Activated CD4-positive, alpha-beta memory T cell treated with anti-CD3 and anti-CD28 coated beads for 36 hours (primary cell): ENCODE data around the gene AGTPBP1. TPM values are rescaled to one million over a fixed set of nuclear protein-coding genes. Genes with fewer than 3 reads are reported as not detected.
A peak's percentile ranks its signal among the peaks of the same experiment; 100 is the strongest.
"Not testable (repeated sequence)": the region's sequence is repeated elsewhere in the genome, so short reads cannot be mapped to it uniquely, and the experiment has no call there.

Experiments used
- CTCF ChIA-PET: fragments of 350-600 bp; sonication (Branson Sonifier 250); formaldehyde crosslinking; loops from one replicate; lab custom pipeline; 2021; ENCODE audit warnings: antibody characterized with exemption, inconsistent platforms; lab: Charles Lee
- POLR2A ChIA-PET: fragments of 350-600 bp; sonication (Branson Sonifier 250); formaldehyde crosslinking; loops from one replicate; lab custom pipeline; 2021; ENCODE audit warnings: antibody characterized with exemption; lab: Charles Lee
- DNase-seq: peaks from one replicate; pipeline ENCODE4 v3.0.0-alpha.2; 2020
- H3K27ac Mint-ChIP-seq: one replicate; pipeline ENCODE4 v1.8.0; 2021; ENCODE audit warnings: mixed read lengths
- H3K27me3 Mint-ChIP-seq: one replicate; pipeline ENCODE4 v1.8.0; 2021; ENCODE audit warnings: mixed read lengths
- H3K36me3 Mint-ChIP-seq: one replicate; pipeline ENCODE4 v1.8.0; 2021; ENCODE audit warnings: mixed read lengths
- H3K4me1 Mint-ChIP-seq: one replicate; pipeline ENCODE4 v1.8.0; 2021; ENCODE audit warnings: low read depth, mixed read lengths
- H3K4me3 Mint-ChIP-seq: one replicate; pipeline ENCODE4 v1.8.0; 2021; ENCODE audit warnings: mild to moderate bottlenecking, mixed read lengths
- H3K9me3 Mint-ChIP-seq: one replicate; pipeline ENCODE4 v1.8.0; 2021; ENCODE audit warnings: mixed read lengths
- intact Hi-C: fragments of 100-400 bp; cut with micrococcal nuclease; formaldehyde crosslinking; loops from one replicate; pipeline ENCODE4 v1.15.1; 2023
- total RNA-seq, 2 experiments: library from RNA; stranded (reverse); gene quantifications; one replicate each; pipeline ENCODE4 v1.2.3, GENCODE V29; 2021

AGTPBP1 gene, protein sequence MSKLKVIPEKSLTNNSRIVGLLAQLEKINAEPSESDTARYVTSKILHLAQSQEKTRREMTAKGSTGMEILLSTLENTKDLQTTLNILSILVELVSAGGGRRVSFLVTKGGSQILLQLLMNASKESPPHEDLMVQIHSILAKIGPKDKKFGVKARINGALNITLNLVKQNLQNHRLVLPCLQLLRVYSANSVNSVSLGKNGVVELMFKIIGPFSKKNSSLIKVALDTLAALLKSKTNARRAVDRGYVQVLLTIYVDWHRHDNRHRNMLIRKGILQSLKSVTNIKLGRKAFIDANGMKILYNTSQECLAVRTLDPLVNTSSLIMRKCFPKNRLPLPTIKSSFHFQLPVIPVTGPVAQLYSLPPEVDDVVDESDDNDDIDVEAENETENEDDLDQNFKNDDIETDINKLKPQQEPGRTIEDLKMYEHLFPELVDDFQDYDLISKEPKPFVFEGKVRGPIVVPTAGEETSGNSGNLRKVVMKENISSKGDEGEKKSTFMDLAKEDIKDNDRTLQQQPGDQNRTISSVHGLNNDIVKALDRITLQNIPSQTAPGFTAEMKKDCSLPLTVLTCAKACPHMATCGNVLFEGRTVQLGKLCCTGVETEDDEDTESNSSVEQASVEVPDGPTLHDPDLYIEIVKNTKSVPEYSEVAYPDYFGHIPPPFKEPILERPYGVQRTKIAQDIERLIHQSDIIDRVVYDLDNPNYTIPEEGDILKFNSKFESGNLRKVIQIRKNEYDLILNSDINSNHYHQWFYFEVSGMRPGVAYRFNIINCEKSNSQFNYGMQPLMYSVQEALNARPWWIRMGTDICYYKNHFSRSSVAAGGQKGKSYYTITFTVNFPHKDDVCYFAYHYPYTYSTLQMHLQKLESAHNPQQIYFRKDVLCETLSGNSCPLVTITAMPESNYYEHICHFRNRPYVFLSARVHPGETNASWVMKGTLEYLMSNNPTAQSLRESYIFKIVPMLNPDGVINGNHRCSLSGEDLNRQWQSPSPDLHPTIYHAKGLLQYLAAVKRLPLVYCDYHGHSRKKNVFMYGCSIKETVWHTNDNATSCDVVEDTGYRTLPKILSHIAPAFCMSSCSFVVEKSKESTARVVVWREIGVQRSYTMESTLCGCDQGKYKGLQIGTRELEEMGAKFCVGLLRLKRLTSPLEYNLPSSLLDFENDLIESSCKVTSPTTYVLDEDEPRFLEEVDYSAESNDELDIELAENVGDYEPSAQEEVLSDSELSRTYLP
- total RNA-seq, result 10 to 100 TPM; 38.6 to 41.6 TPM

DNA sequence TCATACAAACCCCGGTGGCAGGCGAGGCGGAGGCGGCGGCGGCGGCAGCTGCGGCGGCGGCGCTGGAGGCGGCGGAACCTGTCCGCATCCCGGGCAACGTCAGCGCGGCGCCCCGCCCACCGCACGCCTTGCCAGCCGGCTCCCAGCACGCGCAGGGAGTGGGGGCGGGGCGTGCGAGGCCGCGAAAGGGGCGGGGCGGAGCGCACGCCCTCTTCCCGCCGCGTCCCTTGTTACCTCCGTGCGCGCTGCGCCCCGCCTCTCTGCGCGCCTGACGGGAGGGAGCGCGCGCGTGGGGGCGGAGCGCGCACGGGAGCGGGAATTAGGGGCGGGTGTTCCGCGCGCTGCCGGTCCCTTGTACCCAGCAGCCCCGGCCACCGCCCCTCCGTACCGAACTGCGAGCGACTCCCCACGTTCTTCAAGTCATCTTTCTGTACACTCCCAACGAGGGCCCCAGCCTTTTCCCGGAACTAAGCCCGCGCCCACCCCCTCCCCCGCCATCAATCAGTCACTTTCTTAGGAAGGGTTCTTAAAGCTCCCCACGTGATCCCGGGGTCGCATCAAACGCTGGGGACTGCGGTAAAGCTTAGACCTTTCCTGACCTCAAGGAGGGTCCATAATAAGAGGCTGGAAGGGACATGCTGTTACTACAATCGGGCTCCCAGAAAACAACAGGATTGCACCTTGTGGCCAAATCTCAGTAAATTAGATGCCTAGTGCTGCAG lies at the start of gene AGTPBP1:
Gene AGTPBP1, minus strand, starts transcription at position 80 of the 722 bp plus-strand sequence. CDS start 29,421 bp downstream, outside the sequence.
- H3K27me3 Mint-ChIP-seq, result peaks cover 7% of the 10 kb centered on the region
- H3K27ac Mint-ChIP-seq, result peak within 1 kb of the TSS; percentile 97
- H3K9me3 Mint-ChIP-seq, result no peaks in the 10 kb centered on the region
- ChIA-PET CTCF (interaction anchor here (0.6 kb wide), 1 partner anchor 39 kb away, joined by 3 read pairs; no protein-coding TSS in a partner anchor), POLR2A (interaction anchor here (0.8 to 2.1 kb wide), 3 partner anchors 12 to 990 kb away, joined by 3 to 10 read pairs (median 4); partner anchors contain the start of gene ISCA1)
- H3K4me3 Mint-ChIP-seq, result peak within 1 kb of the TSS; percentile 94
- no peaks in the 10 kb centered on the region for H3K36me3 Mint-ChIP-seq
- peak; percentile 96 for DNase-seq
- intact Hi-C loops, result loop anchor here (1.0 to 10.0 kb wide), 12 partner anchors 13 to 1762 kb away; partner anchors contain the start of genes GAS1, HNRNPK, ISCA1 and RMI1
- H3K4me1 Mint-ChIP-seq, result peaks cover 39% of the 10 kb centered on the region

DNA sequence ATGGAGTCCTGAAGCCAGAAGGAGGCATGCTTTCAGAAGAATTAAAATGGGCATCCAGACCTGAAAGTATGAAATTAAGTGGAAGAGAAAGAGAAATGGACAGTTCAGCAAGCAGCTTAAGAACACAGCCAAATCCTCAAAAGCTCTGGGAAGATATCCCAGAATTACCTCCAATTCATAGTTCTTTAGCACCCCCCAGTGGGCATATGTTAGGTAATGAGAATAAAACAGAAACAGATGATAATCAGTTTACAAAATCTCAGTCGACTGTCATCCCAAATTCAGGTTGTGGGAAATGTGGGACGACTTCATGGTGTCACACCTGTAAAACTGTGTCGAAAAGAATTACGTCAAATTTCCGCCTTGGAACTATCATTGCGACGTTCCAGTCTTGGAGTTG lies 44.4 kb upstream of the AGTPBP1 start:
- DNase-seq, H3K4me1 Mint-ChIP-seq, H3K27ac Mint-ChIP-seq, POLR2A ChIA-PET, H3K36me3 Mint-ChIP-seq, H3K9me3 Mint-ChIP-seq, H3K27me3 Mint-ChIP-seq, H3K4me3 Mint-ChIP-seq: not testable (repeated sequence)
- intact Hi-C loops, result loop anchor here (2.0 to 10.0 kb wide), 2 partner anchors 87 to 1391 kb away; no protein-coding TSS in a partner anchor
- CTCF ChIA-PET, result interaction anchor here (1.0 kb wide), 2 partner anchors 76 to 176 kb away, joined by 3 read pairs; no protein-coding TSS in a partner anchor

DNA sequence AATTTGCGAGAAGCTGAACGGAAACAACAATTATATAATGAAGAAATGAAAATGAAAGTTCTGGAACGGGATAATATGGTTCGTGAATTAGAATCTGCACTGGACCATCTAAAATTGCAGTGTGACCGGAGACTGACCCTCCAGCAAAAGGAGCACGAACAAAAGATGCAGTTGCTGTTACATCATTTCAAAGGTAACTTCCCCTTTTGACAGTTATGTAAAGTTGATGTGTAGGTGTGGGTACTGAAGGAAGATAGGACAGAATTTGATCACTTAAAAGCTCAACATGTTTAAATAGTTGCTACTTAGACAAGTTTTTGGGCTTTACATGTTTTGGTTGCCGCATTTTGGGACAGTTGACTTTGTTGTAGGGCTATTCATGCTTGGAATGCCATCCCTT lies 32.1 kb upstream of the AGTPBP1 start:
- POLR2A ChIA-PET, H3K4me1 Mint-ChIP-seq, CTCF ChIA-PET: not testable (repeated sequence)

DNA sequence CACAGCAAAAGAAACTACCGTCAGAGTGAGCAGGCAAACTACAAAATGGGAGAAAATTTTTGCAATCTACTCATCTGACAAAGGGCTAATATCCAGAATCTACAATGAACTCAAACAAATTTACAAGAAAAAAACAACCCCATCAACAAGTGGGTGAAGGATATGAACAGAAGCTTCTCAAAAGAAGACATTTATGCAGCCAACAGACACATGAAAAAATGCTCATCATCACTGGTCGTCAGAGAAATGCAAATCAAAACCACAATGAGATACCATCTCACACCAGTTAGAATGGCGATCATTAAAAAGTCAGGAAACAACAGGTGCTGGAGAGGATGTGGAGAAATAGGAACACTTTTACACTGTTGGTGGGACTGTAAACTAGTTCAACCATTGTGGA lies 20.0 kb upstream of the AGTPBP1 start:
- H3K36me3 Mint-ChIP-seq, H3K27me3 Mint-ChIP-seq, H3K27ac Mint-ChIP-seq, CTCF ChIA-PET, H3K9me3 Mint-ChIP-seq, intact Hi-C loops, POLR2A ChIA-PET, DNase-seq, H3K4me3 Mint-ChIP-seq, H3K4me1 Mint-ChIP-seq: not testable (repeated sequence)

More for the DNA sequence above, 32.1 kb upstream of the AGTPBP1 start:
- H3K36me3 Mint-ChIP-seq, intact Hi-C loops, H3K27me3 Mint-ChIP-seq, H3K4me3 Mint-ChIP-seq, H3K9me3 Mint-ChIP-seq, DNase-seq, H3K27ac Mint-ChIP-seq: not testable (repeated sequence)

DNA sequence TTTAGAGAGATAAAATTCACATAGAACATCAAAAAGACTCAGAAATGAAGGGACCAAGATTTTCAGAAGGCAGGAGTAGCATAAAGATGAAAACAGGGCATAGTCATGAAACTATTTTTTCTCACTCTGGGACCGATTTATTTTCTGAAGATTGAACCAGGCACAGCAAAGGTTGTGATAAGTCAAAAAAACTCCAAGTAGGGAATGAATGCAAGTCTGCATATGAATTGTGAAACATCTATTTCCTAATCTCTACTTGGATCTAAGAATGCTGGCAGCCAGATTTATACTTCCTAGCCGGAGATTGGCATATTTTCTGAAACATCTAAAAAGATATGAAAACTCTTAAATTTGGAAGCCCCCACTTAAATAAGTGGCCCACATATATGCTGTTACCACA lies 16.0 kb upstream of the AGTPBP1 start:
- H3K9me3 Mint-ChIP-seq, DNase-seq, H3K4me1 Mint-ChIP-seq, H3K27ac Mint-ChIP-seq, H3K36me3 Mint-ChIP-seq, POLR2A ChIA-PET, CTCF ChIA-PET, intact Hi-C loops, H3K4me3 Mint-ChIP-seq, H3K27me3 Mint-ChIP-seq: not testable (repeated sequence)

DNA sequence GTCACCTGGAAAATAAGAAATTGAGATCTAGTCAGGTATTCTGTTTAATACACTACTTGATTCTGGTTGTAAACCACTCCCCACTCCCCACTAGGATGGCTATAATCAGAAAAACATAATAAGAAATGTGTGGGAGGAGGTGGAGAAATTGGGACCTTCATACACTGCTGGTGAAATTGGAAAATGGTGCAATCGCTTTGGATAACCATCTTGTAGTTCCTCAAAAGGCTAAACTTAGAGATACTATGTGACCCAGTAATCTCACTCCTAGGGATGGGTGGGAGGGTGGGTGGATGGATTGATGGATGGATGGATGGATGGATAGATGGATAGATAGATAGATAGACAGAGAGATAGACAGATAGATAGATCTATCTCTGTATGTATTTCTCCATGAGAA lies 14.5 kb upstream of the AGTPBP1 start:
- H3K27ac Mint-ChIP-seq, CTCF ChIA-PET, H3K4me1 Mint-ChIP-seq, H3K4me3 Mint-ChIP-seq, H3K36me3 Mint-ChIP-seq, POLR2A ChIA-PET, H3K9me3 Mint-ChIP-seq, intact Hi-C loops, DNase-seq, H3K27me3 Mint-ChIP-seq: not testable (repeated sequence)

DNA sequence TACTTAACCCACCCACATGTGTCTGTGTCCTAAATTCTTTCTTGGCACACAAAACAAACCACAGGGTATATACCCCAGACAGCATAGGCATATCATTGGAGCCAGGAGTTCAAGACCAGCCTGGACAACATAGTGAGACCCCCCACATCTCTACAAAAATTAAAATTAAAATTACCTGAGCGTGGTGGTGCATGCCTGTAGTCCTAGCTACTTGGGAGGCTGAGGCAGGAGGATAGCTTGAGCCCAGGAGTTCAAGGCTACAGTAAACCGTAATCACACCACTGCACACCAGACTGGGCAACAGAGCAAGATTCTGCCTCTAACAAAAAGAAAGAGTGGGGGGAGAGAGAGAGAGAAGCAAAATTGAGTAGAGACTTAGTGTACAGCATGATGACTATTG lies 4.6 kb upstream of the AGTPBP1 start:
- POLR2A ChIA-PET, result no interaction called here
- no peak overlapping the region for H3K4me3 Mint-ChIP-seq

DNA sequence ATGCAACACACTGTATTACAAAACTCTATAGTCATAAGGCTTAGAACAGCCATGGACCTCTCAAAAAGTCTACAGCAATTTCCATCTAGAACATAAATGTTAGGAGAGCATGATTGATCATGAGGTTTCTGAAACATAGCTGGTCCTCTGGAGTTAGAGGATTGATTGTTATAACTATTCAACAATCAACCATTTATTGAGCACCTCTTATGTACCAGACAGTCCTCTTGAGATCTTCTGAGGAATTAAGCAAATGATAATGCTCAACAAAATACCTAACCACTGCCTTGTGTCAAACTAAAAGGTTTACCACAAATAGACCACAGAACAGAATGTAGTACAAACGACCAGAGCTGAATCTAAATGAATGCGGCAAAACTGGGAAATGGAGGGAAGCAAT lies 3.4 kb upstream of the AGTPBP1 start:
- intact Hi-C loops, result loop anchor here (10.0 kb wide), 2 partner anchors 990 to 1450 kb away; no protein-coding TSS in a partner anchor
- H3K27ac Mint-ChIP-seq, result no peak overlapping the region
- H3K27me3 Mint-ChIP-seq, result peaks cover 7% of the 10 kb centered on the region
- H3K4me3 Mint-ChIP-seq, result no peak overlapping the region
- no peaks in the 10 kb centered on the region for H3K36me3 Mint-ChIP-seq
- H3K4me1 Mint-ChIP-seq, result peaks cover 24% of the 10 kb centered on the region
- POLR2A ChIA-PET, result no interaction called here
- CTCF ChIA-PET, result interaction anchor here (1.4 kb wide), 1 partner anchor 47 kb away, joined by 5 read pairs; no protein-coding TSS in a partner anchor
- DNase-seq, result no peak
- no peaks in the 10 kb centered on the region for H3K9me3 Mint-ChIP-seq

More for the DNA sequence above, 4.6 kb upstream of the AGTPBP1 start:
- Mint-ChIP-seq H3K4me1 (peaks cover 16% of the 10 kb centered on the region), H3K9me3 (no peaks in the 10 kb centered on the region), H3K27ac (no peak overlapping the region), H3K27me3 (peaks cover 7% of the 10 kb centered on the region), H3K36me3 (no peaks in the 10 kb centered on the region)
- no peak for DNase-seq
- CTCF ChIA-PET, result interaction anchor here (1.4 kb wide), 1 partner anchor 48 kb away, joined by 5 read pairs; no protein-coding TSS in a partner anchor
- intact Hi-C loops, result loop anchor here (10.0 kb wide), 2 partner anchors 992 to 1452 kb away; no protein-coding TSS in a partner anchor

DNA sequence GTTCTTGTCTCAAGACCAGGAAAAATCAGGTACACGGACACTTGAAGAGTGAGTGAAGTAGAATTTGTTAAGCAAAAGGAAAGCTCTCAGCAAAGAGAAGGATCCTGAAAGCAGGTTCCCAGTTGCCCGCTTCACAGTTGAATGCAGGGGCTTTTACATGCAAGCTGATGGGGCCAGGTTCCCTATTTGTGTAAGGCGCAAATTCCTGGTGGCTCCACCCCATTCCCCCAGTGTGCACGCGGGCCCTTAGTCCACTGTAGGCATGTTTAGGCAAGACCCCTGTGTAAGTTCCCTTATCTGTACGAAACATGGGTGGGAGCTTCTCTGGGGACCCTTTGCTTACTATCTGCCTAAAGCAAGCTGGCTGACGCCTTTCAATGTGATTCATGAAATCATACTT lies 2.7 kb upstream of the AGTPBP1 start:
- intact Hi-C loops, result loop anchor here (5.0 to 10.0 kb wide), 3 partner anchors 990 to 1450 kb away; partner anchors contain the start of gene GAS1
- H3K27me3 Mint-ChIP-seq, result peaks cover 7% of the 10 kb centered on the region
- H3K4me3 Mint-ChIP-seq, result no peak overlapping the region

DNA sequence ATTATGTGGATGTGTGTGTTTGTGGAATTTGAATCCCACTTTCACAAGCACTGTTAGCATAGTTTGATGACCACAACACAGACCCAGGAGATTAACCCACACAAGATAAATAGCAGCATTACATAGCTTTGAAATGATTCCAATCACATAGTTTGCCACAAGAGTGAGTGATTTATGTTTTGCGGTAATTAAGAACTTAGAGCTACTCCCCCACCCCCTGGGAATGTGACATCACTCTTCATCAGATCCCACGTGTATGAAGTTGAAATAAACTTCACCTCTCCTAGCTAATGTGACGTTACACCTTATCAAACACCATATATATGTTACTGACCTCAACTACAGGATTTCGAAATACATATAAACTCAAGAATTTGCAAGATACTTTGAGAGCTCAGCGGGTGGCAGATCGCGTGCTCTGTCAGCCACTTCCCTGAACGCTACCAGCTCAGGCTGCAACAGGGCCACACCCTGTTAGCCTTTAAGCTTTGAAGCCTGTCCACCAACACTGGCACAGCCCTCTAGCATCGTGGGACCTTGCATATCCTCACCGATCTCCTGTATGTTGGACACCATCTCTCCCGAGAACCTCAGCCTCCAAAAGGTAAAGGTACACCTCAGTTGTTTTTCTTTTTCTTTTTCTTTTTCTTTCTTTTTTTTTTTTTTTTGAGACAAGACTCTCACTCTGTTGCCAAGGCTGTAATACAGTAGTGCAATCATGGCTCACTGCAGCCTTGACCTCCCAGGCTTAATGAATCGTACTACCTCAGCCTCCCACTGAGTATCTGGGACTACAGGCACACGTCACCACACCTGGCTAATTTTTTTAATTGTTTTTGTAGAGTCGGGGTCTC lies 1.7 kb upstream of the AGTPBP1 start:
- intact Hi-C loops, result loop anchor here (2.0 to 10.0 kb wide), 5 partner anchors 363 to 1449 kb away; partner anchors contain the start of gene GAS1
- Mint-ChIP-seq H3K36me3 (no peaks in the 10 kb centered on the region), H3K9me3 (no peaks in the 10 kb centered on the region), H3K27ac (peak overlapping the region; percentile 78), H3K4me1 (peaks cover 31% of the 10 kb centered on the region), H3K27me3 (peaks cover 7% of the 10 kb centered on the region), H3K4me3 (peak overlapping the region; percentile 45)
- ChIA-PET POLR2A (interaction anchor here (0.6 to 1.3 kb wide), 2 partner anchors 13 to 1001 kb away, joined by 3 read pairs; no protein-coding TSS in a partner anchor), CTCF (interaction anchor here (1.1 kb wide), 1 partner anchor 45 kb away, joined by 6 read pairs; no protein-coding TSS in a partner anchor)
- DNase-seq, result peak; percentile 16

More for the DNA sequence above, 2.7 kb upstream of the AGTPBP1 start:
- Mint-ChIP-seq H3K36me3 (no peaks in the 10 kb centered on the region), H3K27ac (no peak overlapping the region), H3K9me3 (no peaks in the 10 kb centered on the region), H3K4me1 (peaks cover 26% of the 10 kb centered on the region)
- no peak for DNase-seq
- POLR2A ChIA-PET, result no interaction called here
- CTCF ChIA-PET, result no interaction called here
